Lower leg skin (tissue), 4 donors: ENCODE data around the gene TFAP2B. TPM values are rescaled to one million over a fixed set of nuclear protein-coding genes. Genes with fewer than 3 reads are reported as not detected.

Experiments
- DNase-seq, 2 donors: peaks; one replicate each; pipeline ENCODE4 v3.0.0-alpha.2; 2019; ENCODE audit warnings: low spot score in 2 of 2
- H3K4me3 ChIP-seq: fragments of 200-600 bp; sonication (generic); 2 replicates; pipeline ENCODE4 v1.5.1; 2017; ENCODE audit warnings: mild to moderate bottlenecking, low read depth; ENCODE audit not compliant: poor library complexity, severe bottlenecking
- POLR2A ChIP-seq, 2 donors: fragments of 450-650 bp; IDR thresholded peaks; one replicate each; pipeline ENCODE4 v1.6.1; 2016 to 2017; ENCODE audit warnings: antibody characterized with exemption in 2 of 2, mild to moderate bottlenecking in 1 of 2, moderate library complexity in 1 of 2
- WGBS, 2 donors: methylation state at CpG; one replicate each; pipeline ENCODE4 v1.1.5; 2018; 5-methylcytosine and 5-hydroxymethylcytosine counted together
- intact Hi-C: fragments of 100-400 bp; cut with DNase I; formaldehyde crosslinking; loops from one replicate; pipeline ENCODE4 v1.15.0; 2023; ENCODE audit warnings: low total_unique reads
- total RNA-seq, 4 donors: library from RNA; depleted of rRNA; stranded (reverse); fragments of >200 nt; gene quantifications; one replicate each; pipeline ENCODE4 v1.1.0, GENCODE V29; 2016
- TF ChIP-seq, protein P1 (sequence below), 3 donors: fragments of 450-650 bp; IDR thresholded peaks; one replicate each; pipeline ENCODE4 v1.5.1; 2016; ENCODE audit warnings: antibody characterized with exemption in 3 of 3, mild to moderate bottlenecking in 3 of 3, moderate library complexity in 2 of 3

TFAP2B gene
- total RNA-seq, 4 donors from 2014 or later, result 1.9 to 6.8 (median 4.0) TPM

DNA sequence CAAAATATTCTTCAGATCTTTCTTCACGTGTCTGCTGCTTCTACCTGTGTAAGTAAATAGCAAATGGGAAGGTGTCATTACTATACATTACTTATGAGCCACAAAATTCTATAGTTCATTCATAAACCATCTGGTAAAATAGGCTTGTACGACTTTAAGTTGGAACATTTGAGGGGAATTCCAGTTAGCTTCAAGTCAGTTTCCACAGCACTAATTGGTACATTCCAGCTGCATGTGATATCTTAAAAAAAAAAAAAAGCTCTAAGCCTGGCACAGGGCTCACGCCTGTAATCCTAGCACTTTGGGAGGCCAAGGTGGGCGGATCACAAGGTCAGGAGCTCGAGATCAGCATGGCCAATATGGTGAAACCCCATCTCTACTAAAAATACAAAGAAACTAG is 23.1 kb upstream of the TFAP2B start:
- H3K4me3 ChIP-seq, result no peak overlapping the region
- intact Hi-C loops, result no loop called here
- TF ChIP-seq, protein P1, sequence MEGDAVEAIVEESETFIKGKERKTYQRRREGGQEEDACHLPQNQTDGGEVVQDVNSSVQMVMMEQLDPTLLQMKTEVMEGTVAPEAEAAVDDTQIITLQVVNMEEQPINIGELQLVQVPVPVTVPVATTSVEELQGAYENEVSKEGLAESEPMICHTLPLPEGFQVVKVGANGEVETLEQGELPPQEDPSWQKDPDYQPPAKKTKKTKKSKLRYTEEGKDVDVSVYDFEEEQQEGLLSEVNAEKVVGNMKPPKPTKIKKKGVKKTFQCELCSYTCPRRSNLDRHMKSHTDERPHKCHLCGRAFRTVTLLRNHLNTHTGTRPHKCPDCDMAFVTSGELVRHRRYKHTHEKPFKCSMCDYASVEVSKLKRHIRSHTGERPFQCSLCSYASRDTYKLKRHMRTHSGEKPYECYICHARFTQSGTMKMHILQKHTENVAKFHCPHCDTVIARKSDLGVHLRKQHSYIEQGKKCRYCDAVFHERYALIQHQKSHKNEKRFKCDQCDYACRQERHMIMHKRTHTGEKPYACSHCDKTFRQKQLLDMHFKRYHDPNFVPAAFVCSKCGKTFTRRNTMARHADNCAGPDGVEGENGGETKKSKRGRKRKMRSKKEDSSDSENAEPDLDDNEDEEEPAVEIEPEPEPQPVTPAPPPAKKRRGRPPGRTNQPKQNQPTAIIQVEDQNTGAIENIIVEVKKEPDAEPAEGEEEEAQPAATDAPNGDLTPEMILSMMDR (IDR thresholded peaks at IDR 0.05), result no peak
- TF ChIP-seq POLR2A (IDR thresholded peaks at IDR 0.05), result no peak
- WGBS, 2 donors, result 37 to 45% methylated on average over 5 of the region's 5 CpGs
- no peak for DNase-seq

DNA sequence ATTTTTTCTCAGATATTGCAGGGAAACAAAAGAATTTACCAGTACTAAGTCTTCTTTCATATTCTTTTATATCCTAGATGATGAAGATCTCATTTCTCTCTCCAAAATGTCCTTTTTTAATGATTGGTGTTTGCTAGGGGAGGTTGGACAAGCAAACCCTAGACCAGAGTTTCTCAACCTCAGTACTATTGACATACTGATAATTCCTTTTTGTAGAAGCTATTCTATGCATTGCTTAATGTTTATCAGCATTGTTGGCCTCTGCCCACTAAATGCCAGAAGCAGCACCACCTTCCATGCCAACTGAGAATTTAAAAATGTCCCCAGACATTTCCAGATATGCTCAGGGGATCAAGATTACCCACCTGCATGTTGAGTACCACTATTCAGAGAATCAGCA is 14.4 kb upstream of the TFAP2B start:
- TF ChIP-seq POLR2A (IDR thresholded peaks at IDR 0.05), result no peak
- TF ChIP-seq, protein P1 (IDR thresholded peaks at IDR 0.05), result no peak
- DNase-seq, result no peak
- intact Hi-C loops, result no loop called here
- no peak overlapping the region for H3K4me3 ChIP-seq

DNA sequence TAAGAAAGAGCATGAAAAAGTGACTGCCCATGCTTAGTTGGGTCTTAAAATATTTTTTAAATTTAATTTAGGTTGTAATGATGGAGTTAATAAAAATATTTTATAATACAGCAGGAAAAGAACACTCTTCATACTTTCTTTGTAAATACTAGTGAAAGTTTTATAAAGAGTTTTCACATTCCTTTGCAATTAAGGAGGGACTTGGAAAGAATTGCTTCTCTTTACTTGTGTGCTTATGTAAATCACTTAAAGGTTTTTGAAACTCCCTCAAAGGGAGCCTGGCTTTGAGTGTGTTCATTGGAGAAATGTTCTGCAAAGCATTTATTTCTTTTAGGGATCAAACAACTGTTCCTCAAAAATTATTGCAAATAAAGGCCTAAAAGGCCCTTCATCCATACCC is 11.6 kb upstream of the TFAP2B start:
- intact Hi-C loops, result no loop called here
- DNase-seq, result no peak
- TF ChIP-seq, protein P1 (IDR thresholded peaks at IDR 0.05), result no peak
- TF ChIP-seq POLR2A (IDR thresholded peaks at IDR 0.05), result no peak
- no peak overlapping the region for H3K4me3 ChIP-seq

DNA sequence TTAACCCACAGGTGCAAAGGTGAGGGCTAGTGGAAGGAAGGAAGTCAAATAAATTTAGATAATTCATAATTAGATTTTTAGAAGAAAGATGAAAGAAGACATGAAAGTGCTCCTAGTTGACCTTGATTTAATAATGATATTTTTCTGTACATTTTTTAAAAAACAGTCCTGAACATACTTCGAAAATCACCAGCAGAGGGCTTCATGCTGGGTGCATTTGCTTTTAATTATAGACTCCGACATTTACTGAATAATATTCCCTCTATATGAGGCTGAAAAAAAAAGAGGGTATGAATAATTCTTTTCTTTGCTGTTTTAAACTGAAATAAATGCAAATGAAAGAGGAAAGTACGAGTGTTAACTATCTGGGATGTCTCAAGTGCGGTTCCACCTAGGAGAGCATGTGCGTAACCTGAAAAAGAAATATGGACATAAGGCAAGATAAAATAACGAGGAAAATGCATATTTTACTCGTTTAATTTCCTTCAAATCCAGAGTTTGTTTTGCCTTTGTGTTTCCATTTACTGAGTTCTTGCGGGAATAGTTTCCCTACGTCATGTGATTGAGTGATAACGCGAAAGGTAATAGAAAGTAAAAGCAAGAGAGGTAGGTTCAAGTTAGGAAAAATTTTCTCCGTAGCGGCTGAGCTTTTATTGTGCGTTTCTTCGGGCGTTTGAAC is 3.1 kb upstream of the TFAP2B start:
- DNase-seq, result no peak
- intact Hi-C loops, result loop anchor here (10.0 kb wide), 3 partner anchors 529 to 1209 kb away; no protein-coding TSS in a partner anchor
- TF ChIP-seq POLR2A (IDR thresholded peaks at IDR 0.05), result no peak
- TF ChIP-seq, protein P1 (IDR thresholded peaks at IDR 0.05), result no peak
- 2 to 3% methylated on average over 16 of the region's 16 CpGs for WGBS, 2 donors
- peak overlapping the region; percentile 40 for H3K4me3 ChIP-seq

DNA sequence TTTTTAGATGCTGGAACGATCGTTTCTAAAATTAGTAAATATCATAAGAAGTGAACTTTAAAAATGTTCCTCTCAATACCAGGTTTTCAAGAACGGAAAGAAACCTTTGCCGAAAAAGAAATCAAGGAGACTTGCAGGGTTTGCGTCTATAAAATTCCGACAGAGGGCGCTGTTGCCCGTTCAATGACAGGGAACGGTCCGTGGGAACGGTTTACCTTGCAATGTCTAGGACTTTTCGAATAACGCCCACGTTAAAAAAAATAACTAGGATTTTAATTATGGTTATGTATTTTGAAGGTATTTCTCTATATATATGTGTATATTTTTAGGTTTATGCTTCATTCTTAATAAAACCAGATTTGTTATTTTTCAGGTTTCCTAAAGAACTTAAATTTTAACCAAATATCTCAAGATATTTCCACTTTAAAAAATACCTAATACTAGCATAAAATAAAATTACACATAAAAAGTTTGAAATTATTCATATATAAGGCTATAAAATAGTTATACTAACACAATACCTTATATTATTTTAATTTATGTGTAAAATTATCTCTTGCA is 2.5 kb upstream of the TFAP2B start:
- peak; percentile 79 to 91 for DNase-seq
- 0 to 1% methylated on average over 14 of the region's 14 CpGs for WGBS, 2 donors
- intact Hi-C loops, result loop anchor here (10.0 kb wide), 3 partner anchors 529 to 1209 kb away; no protein-coding TSS in a partner anchor
- TF ChIP-seq, protein P1 (IDR thresholded peaks at IDR 0.05), result peak in 1 of 3 donors; percentile 35
- no peak for TF ChIP-seq POLR2A (IDR thresholded peaks at IDR 0.05)
- peak overlapping the region; percentile 40 for H3K4me3 ChIP-seq
